ENCODE measurements around the gene C9orf72.

DNA sequence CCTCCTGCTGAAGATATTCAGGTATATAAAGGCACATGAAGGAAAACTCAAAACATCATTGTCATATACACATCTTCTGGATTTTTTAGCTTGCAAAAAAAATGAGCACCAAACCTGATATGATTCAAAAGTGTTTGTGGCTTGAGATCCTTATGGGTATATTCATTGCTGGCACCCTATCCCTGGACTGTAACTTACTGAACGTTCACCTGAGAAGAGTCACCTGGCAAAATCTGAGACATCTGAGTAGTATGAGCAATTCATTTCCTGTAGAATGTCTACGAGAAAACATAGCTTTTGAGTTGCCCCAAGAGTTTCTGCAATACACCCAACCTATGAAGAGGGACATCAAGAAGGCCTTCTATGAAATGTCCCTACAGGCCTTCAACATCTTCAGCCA, 49.0 kb downstream of the C9orf72 start, which contains the start of gene IFNK:
- TF ChIP-seq SNAI2 (CRISPR knock-in tag; IDR thresholded peaks at IDR 0.05): no peak
- no peak for TF ChIP-seq ARNTL (CRISPR knock-in tag; IDR thresholded peaks at IDR 0.05; ENCODE audit: borderline replicate concordance, low read depth)
- TF ChIP-seq ZFP30 (CRISPR knock-in tag; IDR thresholded peaks at IDR 0.05): no peak
- no peak for TF ChIP-seq PPARA (CRISPR knock-in tag; IDR thresholded peaks at IDR 0.05; ENCODE audit: borderline replicate concordance)
- no peak for TF ChIP-seq ZNF565 (CRISPR knock-in tag; conservative IDR thresholded peaks at IDR 0.05; ENCODE audit: low read depth)
- TF ChIP-seq ZFP3 (CRISPR knock-in tag; IDR thresholded peaks at IDR 0.05): no peak
- no peak for TF ChIP-seq RARB (CRISPR knock-in tag; IDR thresholded peaks at IDR 0.05)
- no peak for TF ChIP-seq ZC3H10 (CRISPR knock-in tag; IDR thresholded peaks at IDR 0.05)
- TF ChIP-seq ISL1 (CRISPR knock-in tag; IDR thresholded peaks at IDR 0.05): no peak
- no peak for TF ChIP-seq ZNF8 (CRISPR knock-in tag; IDR thresholded peaks at IDR 0.05)
- TF ChIP-seq, protein P1, sequence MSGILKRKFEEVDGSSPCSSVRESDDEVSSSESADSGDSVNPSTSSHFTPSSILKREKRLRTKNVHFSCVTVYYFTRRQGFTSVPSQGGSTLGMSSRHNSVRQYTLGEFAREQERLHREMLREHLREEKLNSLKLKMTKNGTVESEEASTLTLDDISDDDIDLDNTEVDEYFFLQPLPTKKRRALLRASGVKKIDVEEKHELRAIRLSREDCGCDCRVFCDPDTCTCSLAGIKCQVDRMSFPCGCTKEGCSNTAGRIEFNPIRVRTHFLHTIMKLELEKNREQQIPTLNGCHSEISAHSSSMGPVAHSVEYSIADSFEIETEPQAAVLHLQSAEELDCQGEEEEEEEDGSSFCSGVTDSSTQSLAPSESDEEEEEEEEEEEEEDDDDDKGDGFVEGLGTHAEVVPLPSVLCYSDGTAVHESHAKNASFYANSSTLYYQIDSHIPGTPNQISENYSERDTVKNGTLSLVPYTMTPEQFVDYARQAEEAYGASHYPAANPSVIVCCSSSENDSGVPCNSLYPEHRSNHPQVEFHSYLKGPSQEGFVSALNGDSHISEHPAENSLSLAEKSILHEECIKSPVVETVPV (CRISPR knock-in tag; IDR thresholded peaks at IDR 0.05): no peak
- TF ChIP-seq, protein P2, sequence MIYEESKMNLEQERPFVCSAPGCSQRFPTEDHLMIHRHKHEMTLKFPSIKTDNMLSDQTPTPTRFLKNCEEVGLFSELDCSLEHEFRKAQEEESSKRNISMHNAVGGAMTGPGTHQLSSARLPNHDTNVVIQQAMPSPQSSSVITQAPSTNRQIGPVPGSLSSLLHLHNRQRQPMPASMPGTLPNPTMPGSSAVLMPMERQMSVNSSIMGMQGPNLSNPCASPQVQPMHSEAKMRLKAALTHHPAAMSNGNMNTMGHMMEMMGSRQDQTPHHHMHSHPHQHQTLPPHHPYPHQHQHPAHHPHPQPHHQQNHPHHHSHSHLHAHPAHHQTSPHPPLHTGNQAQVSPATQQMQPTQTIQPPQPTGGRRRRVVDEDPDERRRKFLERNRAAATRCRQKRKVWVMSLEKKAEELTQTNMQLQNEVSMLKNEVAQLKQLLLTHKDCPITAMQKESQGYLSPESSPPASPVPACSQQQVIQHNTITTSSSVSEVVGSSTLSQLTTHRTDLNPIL (CRISPR knock-in tag; IDR thresholded peaks at IDR 0.05; ENCODE audit: low read depth): no peak
- TF ChIP-seq ESRRG (CRISPR knock-in tag; IDR thresholded peaks at IDR 0.05): no peak
